ENCODE results near the gene NEURL1. TPM values are rescaled to one million over a fixed set of nuclear protein-coding genes. Genes with fewer than 3 reads are reported as not detected.

NEURL1 gene
- total and polyA plus RNA-seq, 2 experiments from 2014 or later = 1.1 to 1.5 TPM

- no peaks in the 10 kb centered on the region for H4K20me1 ChIP-seq (ENCODE audit: insufficient read depth)
- whole genome bisulfite sequencing, 2 experiments (ENCODE audit: low coverage in 1 of 2, low lambda C conversion rate in 2 of 2, missing lambda C conversion rate in 2 of 2) = 68 to 69% methylated on average over 10 of the region's 10 CpGs
- H3K79me2 ChIP-seq (ENCODE audit: insufficient read depth) = no peaks in the 10 kb centered on the region
- no peak overlapping the region for H2AFZ ChIP-seq
- H3K27ac ChIP-seq = no peak overlapping the region
- H3K9ac ChIP-seq = no peak overlapping the region
- no peaks in the 10 kb centered on the region for H3K36me3 ChIP-seq (ENCODE audit: low read depth)
- no peaks in the 10 kb centered on the region for H3K9me2 ChIP-seq (ENCODE audit: insufficient read depth)
- H3K4me3 ChIP-seq = no peak overlapping the region
- H3F3A ChIP-seq (ENCODE audit: insufficient read depth) = no peaks in the 10 kb centered on the region
- TF ChIP-seq EZH2 (IDR thresholded peaks at IDR 0.05; ENCODE audit: insufficient read depth, poor library complexity, severe bottlenecking) = no peak
- no peak for TF ChIP-seq EZH2phosphoT487 (IDR thresholded peaks at IDR 0.05; ENCODE audit: insufficient read depth, low read depth)
- in situ Hi-C loops (cut with MboI) = no loop called here
- H3K4me1 ChIP-seq (ENCODE audit: insufficient read depth) = no peaks in the 10 kb centered on the region
- H3K27me3 ChIP-seq (replicated peaks; ENCODE audit: insufficient read depth) = peaks cover 29% of the 10 kb centered on the region
- DNase-seq = peak; percentile 20
- no peak overlapping the region for H3K4me2 ChIP-seq (ENCODE audit: unreplicated experiment)
- no peaks in the 10 kb centered on the region for H3K9me3 ChIP-seq (ENCODE audit: low read depth)
Observed at GRCh38 chr10:103572347-103573204, 79.1 kb downstream of the NEURL1 start.

- no peaks in the 10 kb centered on the region for H3F3A ChIP-seq (ENCODE audit: insufficient read depth)
- no peak for TF ChIP-seq EZH2 (IDR thresholded peaks at IDR 0.05; ENCODE audit: insufficient read depth, poor library complexity, severe bottlenecking)
- H3K9me3 ChIP-seq (ENCODE audit: low read depth) = no peaks in the 10 kb centered on the region
- no peak overlapping the region for H3K27ac ChIP-seq
- in situ Hi-C loops (cut with MboI) = no loop called here
- no peaks in the 10 kb centered on the region for H4K20me1 ChIP-seq (ENCODE audit: insufficient read depth)
- H3K4me1 ChIP-seq (ENCODE audit: insufficient read depth) = no peaks in the 10 kb centered on the region
- 71 to 75% methylated on average over 7 of the region's 7 CpGs for WGBS, 2 experiments (ENCODE audit: low coverage in 1 of 2, low lambda C conversion rate in 2 of 2, missing lambda C conversion rate in 2 of 2)
- H3K4me2 ChIP-seq (ENCODE audit: unreplicated experiment) = no peak overlapping the region
- H2AFZ ChIP-seq = no peak overlapping the region
- no peaks in the 10 kb centered on the region for H3K9me2 ChIP-seq (ENCODE audit: insufficient read depth)
- peaks cover 29% of the 10 kb centered on the region for H3K27me3 ChIP-seq (replicated peaks; ENCODE audit: insufficient read depth)
- H3K36me3 ChIP-seq (ENCODE audit: low read depth) = no peaks in the 10 kb centered on the region
- H3K9ac ChIP-seq = no peak overlapping the region
- DNase-seq = no peak
- H3K79me2 ChIP-seq (ENCODE audit: insufficient read depth) = no peaks in the 10 kb centered on the region
- H3K4me3 ChIP-seq = no peak overlapping the region
Observed at GRCh38 chr10:103573205-103573487, 79.6 kb downstream of the NEURL1 start.

DNA sequence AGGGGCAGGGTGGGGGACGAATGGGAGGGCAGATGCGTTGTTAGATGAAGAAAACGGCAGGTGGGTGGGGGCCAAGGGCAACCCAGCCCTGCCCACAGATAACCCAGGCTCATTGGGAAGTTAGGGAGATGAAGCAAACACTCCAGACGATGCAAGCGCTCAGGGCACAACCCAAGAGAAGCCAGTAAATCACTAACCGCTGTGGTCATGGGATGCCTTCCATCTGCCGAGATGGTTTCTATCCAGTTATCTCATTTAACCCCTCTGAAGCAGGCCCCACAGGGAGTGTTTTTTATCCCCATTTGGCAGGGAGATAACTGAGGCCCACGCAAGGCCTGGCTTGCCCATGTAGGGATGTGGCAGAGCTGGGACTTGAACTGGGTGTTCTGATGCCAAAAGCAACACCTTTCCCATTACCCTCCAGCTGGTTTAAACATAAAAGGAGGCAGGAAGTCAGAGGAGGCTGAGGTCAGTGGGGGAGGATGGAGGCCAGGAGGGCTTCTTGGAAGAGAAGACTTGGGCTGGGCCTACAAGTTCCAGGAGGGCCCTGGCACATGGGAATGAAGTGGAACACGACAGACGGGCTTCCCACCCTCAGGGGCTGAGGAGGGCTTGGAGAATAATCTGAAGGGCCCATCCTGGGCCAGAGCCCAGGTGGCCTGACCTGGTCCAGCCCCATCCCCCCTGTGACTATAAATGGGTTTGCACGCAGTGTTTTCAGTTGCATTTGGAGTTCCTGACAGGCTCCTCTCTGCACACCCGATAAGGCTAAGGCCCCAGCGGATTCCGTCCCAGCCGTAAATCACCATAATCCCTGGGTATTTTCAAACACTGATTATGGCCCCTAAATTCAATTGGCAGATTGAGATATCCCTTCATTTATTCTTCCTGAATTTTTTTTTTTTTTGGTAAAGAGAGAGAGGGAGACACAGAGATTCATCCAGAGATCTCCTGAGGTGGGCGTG is 80.9 kb downstream of the NEURL1 start:
- WGBS, 2 experiments (ENCODE audit: low coverage in 1 of 2, low lambda C conversion rate in 2 of 2, missing lambda C conversion rate in 2 of 2) = 74 to 78% methylated on average over 13 to 16 of the region's 16 CpGs
- Histone ChIP-seq H2AFZ (no peak overlapping the region), H3K27me3 (replicated peaks; ENCODE audit: insufficient read depth) (peaks cover 24% of the 10 kb centered on the region), H3K4me1 (ENCODE audit: insufficient read depth) (no peaks in the 10 kb centered on the region), H3K9ac (no peak overlapping the region), H3K9me2 (ENCODE audit: insufficient read depth) (no peaks in the 10 kb centered on the region), H3K4me2 (ENCODE audit: unreplicated experiment) (no peak overlapping the region), H4K20me1 (ENCODE audit: insufficient read depth) (no peaks in the 10 kb centered on the region), H3K9me3 (ENCODE audit: low read depth) (no peaks in the 10 kb centered on the region), H3K79me2 (ENCODE audit: insufficient read depth) (no peaks in the 10 kb centered on the region), H3F3A (ENCODE audit: insufficient read depth) (no peaks in the 10 kb centered on the region), H3K4me3 (no peak overlapping the region), H3K36me3 (ENCODE audit: low read depth) (no peaks in the 10 kb centered on the region), H3K27ac (no peak overlapping the region)
- in situ Hi-C loops (cut with MboI) = no loop called here
- DNase-seq = no peak
- TF ChIP-seq EZH2 (IDR thresholded peaks at IDR 0.05; ENCODE audit: insufficient read depth, poor library complexity, severe bottlenecking) (no peak), EZH2phosphoT487 (IDR thresholded peaks at IDR 0.05; ENCODE audit: insufficient read depth, low read depth) (no peak)

DNA sequence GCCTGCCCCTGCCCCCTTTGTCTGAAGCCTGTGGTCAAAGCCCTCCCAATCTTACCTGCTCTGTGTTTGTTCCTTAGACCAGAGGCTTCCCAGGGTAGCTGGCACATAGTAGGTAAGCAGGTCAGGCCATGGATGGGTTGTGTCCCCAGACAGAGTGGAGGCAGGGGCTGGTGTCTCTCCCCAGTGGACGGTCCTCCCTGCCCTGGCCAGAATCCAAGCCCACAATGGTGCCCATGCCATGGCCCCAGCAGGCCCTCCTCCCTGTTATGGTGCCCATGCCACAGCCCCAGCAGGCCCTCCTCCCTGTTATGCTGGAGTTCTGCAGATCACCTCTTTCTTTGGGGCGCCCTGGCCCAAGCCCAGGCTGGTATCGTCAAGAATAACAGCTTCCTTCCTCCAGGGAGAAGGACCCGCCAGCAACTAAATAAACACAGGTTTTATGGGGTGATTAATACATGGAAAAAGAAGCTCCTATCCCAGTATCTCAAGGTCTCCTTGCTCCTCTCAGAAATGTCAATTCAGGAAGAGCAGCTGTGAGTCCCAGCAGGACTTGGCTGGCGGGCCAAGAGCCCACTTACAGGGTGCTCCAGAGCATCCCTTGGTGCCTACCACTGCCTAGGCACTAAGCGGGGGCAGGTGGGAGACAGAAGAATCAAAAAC is 82.0 kb downstream of the NEURL1 start:
- H3K4me1 ChIP-seq (ENCODE audit: insufficient read depth) = no peaks in the 10 kb centered on the region
- no peak overlapping the region for H3K27ac ChIP-seq
- H3F3A ChIP-seq (ENCODE audit: insufficient read depth) = no peaks in the 10 kb centered on the region
- no peaks in the 10 kb centered on the region for H4K20me1 ChIP-seq (ENCODE audit: insufficient read depth)
- no peaks in the 10 kb centered on the region for H3K79me2 ChIP-seq (ENCODE audit: insufficient read depth)
- DNase-seq = no peak
- no peaks in the 10 kb centered on the region for H3K9me2 ChIP-seq (ENCODE audit: insufficient read depth)
- in situ Hi-C loops (cut with MboI) = no loop called here
- no peak overlapping the region for H2AFZ ChIP-seq
- no peaks in the 10 kb centered on the region for H3K9me3 ChIP-seq (ENCODE audit: low read depth)
- H3K9ac ChIP-seq = no peak overlapping the region
- TF ChIP-seq EZH2phosphoT487 (IDR thresholded peaks at IDR 0.05; ENCODE audit: insufficient read depth, low read depth) (no peak), EZH2 (IDR thresholded peaks at IDR 0.05; ENCODE audit: insufficient read depth, poor library complexity, severe bottlenecking) (no peak)
- H3K36me3 ChIP-seq (ENCODE audit: low read depth) = no peaks in the 10 kb centered on the region
- H3K4me2 ChIP-seq (ENCODE audit: unreplicated experiment) = no peak overlapping the region
- no peak overlapping the region for H3K4me3 ChIP-seq
- WGBS, 2 experiments (ENCODE audit: low coverage in 1 of 2, low lambda C conversion rate in 2 of 2, missing lambda C conversion rate in 2 of 2) = 71 to 72% methylated on average over 6 of the region's 6 CpGs
- peaks cover 24% of the 10 kb centered on the region for H3K27me3 ChIP-seq (replicated peaks; ENCODE audit: insufficient read depth)

All from GM23248 (cell line).